Astrocyte (in vitro differentiated cells and primary cell): Measurements from ENCODE around the gene SIRPB1. TPM values are rescaled to one million over a fixed set of nuclear protein-coding genes. Genes with fewer than 3 reads are reported as not detected.

Source experiments
- DNase-seq: peaks from one replicate; pipeline ENCODE4 v3.0.0-alpha.2; 2010; ENCODE audit warnings: low read depth
- FAIRE-seq: peaks from 2 replicates; lab custom pipeline; 2011; peaks lifted over from hg19 to GRCh38; lab: Jason Lieb, UNC
- H2AFZ ChIP-seq: 2 replicates; pipeline ENCODE4 v1.6.0; 2012; ENCODE audit warnings: low read depth, low read length, inconsistent platforms
- H3K27ac ChIP-seq: 2 replicates; pipeline ENCODE4 v1.5.1; 2011; ENCODE audit warnings: low read depth, low read length, inconsistent platforms
- H3K27me3 ChIP-seq: 2 replicates; pipeline ENCODE4 v1.6.0; 2011; ENCODE audit warnings: low read length, inconsistent platforms; ENCODE audit not compliant: insufficient read depth
- H3K36me3 ChIP-seq: 2 replicates; pipeline ENCODE4 v1.5.1; 2011; ENCODE audit warnings: low read length, inconsistent platforms; ENCODE audit not compliant: insufficient read depth
- H3K4me1 ChIP-seq: 2 replicates; pipeline ENCODE4 v1.5.1; 2011; ENCODE audit warnings: low read length, inconsistent platforms; ENCODE audit not compliant: insufficient read depth
- H3K4me2 ChIP-seq: 2 replicates; pipeline ENCODE4 v1.6.0; 2012; ENCODE audit warnings: low read length, inconsistent platforms
- H3K4me3 ChIP-seq: 2 replicates; pipeline ENCODE4 v1.5.1; 2011; ENCODE audit warnings: low read depth, mild to moderate bottlenecking, low read length, inconsistent platforms; ENCODE audit not compliant: insufficient read depth
- H3K79me2 ChIP-seq: 2 replicates; pipeline ENCODE4 v1.6.0; 2012; ENCODE audit warnings: mild to moderate bottlenecking, low read length, inconsistent platforms; ENCODE audit not compliant: insufficient read depth
- H3K9ac ChIP-seq: 2 replicates; pipeline ENCODE4 v1.6.0; 2012; ENCODE audit warnings: mild to moderate bottlenecking, low read length, inconsistent platforms
- H3K9me3 ChIP-seq: 2 replicates; pipeline ENCODE4 v1.5.1; 2012; ENCODE audit warnings: low read depth, mild to moderate bottlenecking, low read length, inconsistent platforms; ENCODE audit not compliant: insufficient read depth
- H4K20me1 ChIP-seq: 2 replicates; pipeline ENCODE4 v1.6.0; 2012; ENCODE audit warnings: low read length, inconsistent platforms; ENCODE audit not compliant: insufficient read depth
- H3K27ac Mint-ChIP-seq: one replicate; pipeline ENCODE4 v1.8.0; 2021; ENCODE audit warnings: mild to moderate bottlenecking, mixed read lengths; ENCODE audit not compliant: unreplicated experiment
- H3K27me3 Mint-ChIP-seq: one replicate; pipeline ENCODE4 v1.8.0; 2021; ENCODE audit warnings: low read depth, mixed read lengths; ENCODE audit not compliant: unreplicated experiment
- H3K36me3 Mint-ChIP-seq: one replicate; pipeline ENCODE4 v1.8.0; 2021; ENCODE audit warnings: low read depth, mixed read lengths; ENCODE audit not compliant: unreplicated experiment
- H3K4me1 Mint-ChIP-seq: one replicate; pipeline ENCODE4 v1.8.0; 2021; ENCODE audit warnings: low read depth, mixed read lengths; ENCODE audit not compliant: unreplicated experiment
- H3K4me3 Mint-ChIP-seq: one replicate; pipeline ENCODE4 v1.8.0; 2021; ENCODE audit warnings: mild to moderate bottlenecking, moderate library complexity, mixed read lengths; ENCODE audit not compliant: unreplicated experiment
- H3K9me3 Mint-ChIP-seq: one replicate; pipeline ENCODE4 v1.8.0; 2021; ENCODE audit warnings: mild to moderate bottlenecking, mixed read lengths; ENCODE audit not compliant: unreplicated experiment
- EZH2 ChIP-seq: IDR thresholded peaks from 2 replicates; pipeline ENCODE4 v1.6.1; 2012; ENCODE audit warnings: mild to moderate bottlenecking, low read length, inconsistent platforms; ENCODE audit not compliant: insufficient read depth
- total RNA-seq: library from RNA; stranded (reverse); gene quantifications from 2 replicates; pipeline ENCODE4 v1.2.1, GENCODE V29; 2021
- TF ChIP-seq, protein P1 (sequence below): IDR thresholded peaks from 2 replicates; pipeline ENCODE4 v1.5.1; 2011; ENCODE audit warnings: low read depth, mild to moderate bottlenecking, inconsistent platforms, low read length, moderate library complexity; ENCODE audit not compliant: insufficient read depth

Gene SIRPB1
- total RNA-seq, 1 donor from 2014 or later, result not detected

- H3K36me3 Mint-ChIP-seq, result no peaks in the 10 kb centered on the region
- H3K27ac Mint-ChIP-seq, result no peak overlapping the region
- Histone ChIP-seq H3K9ac (no peak overlapping the region), H3K4me3 (no peak overlapping the region), H4K20me1 (no peaks in the 10 kb centered on the region), H3K4me2 (no peak overlapping the region), H3K9me3 (no peaks in the 10 kb centered on the region), H2AFZ (no peak overlapping the region), H3K27me3 (no peaks in the 10 kb centered on the region), H3K36me3 (no peaks in the 10 kb centered on the region), H3K79me2 (no peaks in the 10 kb centered on the region), H3K27ac (no peak overlapping the region), H3K4me1 (no peaks in the 10 kb centered on the region)
- no peak for TF ChIP-seq EZH2
- TF ChIP-seq, protein P1, sequence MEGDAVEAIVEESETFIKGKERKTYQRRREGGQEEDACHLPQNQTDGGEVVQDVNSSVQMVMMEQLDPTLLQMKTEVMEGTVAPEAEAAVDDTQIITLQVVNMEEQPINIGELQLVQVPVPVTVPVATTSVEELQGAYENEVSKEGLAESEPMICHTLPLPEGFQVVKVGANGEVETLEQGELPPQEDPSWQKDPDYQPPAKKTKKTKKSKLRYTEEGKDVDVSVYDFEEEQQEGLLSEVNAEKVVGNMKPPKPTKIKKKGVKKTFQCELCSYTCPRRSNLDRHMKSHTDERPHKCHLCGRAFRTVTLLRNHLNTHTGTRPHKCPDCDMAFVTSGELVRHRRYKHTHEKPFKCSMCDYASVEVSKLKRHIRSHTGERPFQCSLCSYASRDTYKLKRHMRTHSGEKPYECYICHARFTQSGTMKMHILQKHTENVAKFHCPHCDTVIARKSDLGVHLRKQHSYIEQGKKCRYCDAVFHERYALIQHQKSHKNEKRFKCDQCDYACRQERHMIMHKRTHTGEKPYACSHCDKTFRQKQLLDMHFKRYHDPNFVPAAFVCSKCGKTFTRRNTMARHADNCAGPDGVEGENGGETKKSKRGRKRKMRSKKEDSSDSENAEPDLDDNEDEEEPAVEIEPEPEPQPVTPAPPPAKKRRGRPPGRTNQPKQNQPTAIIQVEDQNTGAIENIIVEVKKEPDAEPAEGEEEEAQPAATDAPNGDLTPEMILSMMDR, result no peak
- H3K4me1 Mint-ChIP-seq, result peaks cover 11% of the 10 kb centered on the region
- peaks cover 4% of the 10 kb centered on the region for H3K9me3 Mint-ChIP-seq
- H3K27me3 Mint-ChIP-seq, result no peaks in the 10 kb centered on the region
- FAIRE-seq (no peak), DNase-seq (no peak)
- H3K4me3 Mint-ChIP-seq, result no peak overlapping the region
Measured at GRCh38 chr20:1666802-1667201, 47.0 kb upstream of the SIRPB1 start.

GRCh38 chr20:1665345-1665744 lies 45.5 kb upstream of the SIRPB1 start:
- Histone ChIP-seq H3K27me3 (no peaks in the 10 kb centered on the region), H3K27ac (no peak overlapping the region), H3K4me2 (no peak overlapping the region), H3K4me1 (no peaks in the 10 kb centered on the region), H3K9me3 (no peaks in the 10 kb centered on the region), H2AFZ (no peak overlapping the region), H3K36me3 (no peaks in the 10 kb centered on the region), H4K20me1 (no peaks in the 10 kb centered on the region), H3K79me2 (no peaks in the 10 kb centered on the region), H3K4me3 (no peak overlapping the region), H3K9ac (no peak overlapping the region)
- Mint-ChIP-seq H3K27me3 (peaks cover 2% of the 10 kb centered on the region), H3K27ac (no peak overlapping the region), H3K36me3 (no peaks in the 10 kb centered on the region), H3K9me3 (peaks cover 4% of the 10 kb centered on the region), H3K4me3 (no peak overlapping the region), H3K4me1 (peaks cover 11% of the 10 kb centered on the region)
- no peak for TF ChIP-seq EZH2
- FAIRE-seq (no peak), DNase-seq (no peak)

DNA sequence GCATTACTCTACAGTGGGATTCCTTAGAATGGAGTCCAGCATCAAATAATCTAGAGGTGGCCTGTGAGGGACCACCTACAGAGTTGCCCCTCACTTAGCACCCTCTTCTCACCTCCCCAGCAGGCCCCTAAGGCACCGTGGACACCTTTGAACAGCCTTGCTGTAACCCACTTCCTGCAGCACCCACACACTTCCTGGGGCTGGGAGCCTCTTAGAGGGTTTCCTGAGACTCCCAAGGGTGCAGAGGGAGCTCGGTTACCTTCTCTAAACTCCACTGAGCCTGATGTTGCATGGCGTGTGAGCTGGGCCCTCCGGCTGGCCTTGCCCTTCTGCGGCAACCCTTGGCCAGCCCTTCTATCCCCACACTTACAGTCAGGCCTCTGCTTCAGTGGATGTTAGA lies 45.1 kb upstream of the SIRPB1 start:
- Histone ChIP-seq H3K4me1 (no peaks in the 10 kb centered on the region), H3K4me3 (no peak overlapping the region), H3K9me3 (no peaks in the 10 kb centered on the region), H4K20me1 (no peaks in the 10 kb centered on the region), H3K27me3 (no peaks in the 10 kb centered on the region), H3K4me2 (no peak overlapping the region), H2AFZ (no peak overlapping the region), H3K9ac (no peak overlapping the region), H3K36me3 (no peaks in the 10 kb centered on the region), H3K79me2 (no peaks in the 10 kb centered on the region), H3K27ac (no peak overlapping the region)
- H3K36me3 Mint-ChIP-seq, result no peaks in the 10 kb centered on the region
- H3K4me1 Mint-ChIP-seq, result peaks cover 11% of the 10 kb centered on the region
- FAIRE-seq (no peak), DNase-seq (no peak)
- peaks cover 4% of the 10 kb centered on the region for H3K9me3 Mint-ChIP-seq
- H3K27me3 Mint-ChIP-seq, result peaks cover 2% of the 10 kb centered on the region
- no peak overlapping the region for H3K27ac Mint-ChIP-seq
- no peak overlapping the region for H3K4me3 Mint-ChIP-seq
- TF ChIP-seq, protein P1, result no peak
- TF ChIP-seq EZH2, result no peak
